HG03457 (cell line): Measurements from ENCODE around the gene ZNF302.

ENCODE experiments used
- ATAC-seq: cut with Tn5 transposase; IDR thresholded peaks from one replicate; pipeline ENCODE4 v1.9.1; 2021; ENCODE audit warnings: moderate number of reproducible peaks; ENCODE audit not compliant: unreplicated experiment

ZNF302 gene

DNA sequence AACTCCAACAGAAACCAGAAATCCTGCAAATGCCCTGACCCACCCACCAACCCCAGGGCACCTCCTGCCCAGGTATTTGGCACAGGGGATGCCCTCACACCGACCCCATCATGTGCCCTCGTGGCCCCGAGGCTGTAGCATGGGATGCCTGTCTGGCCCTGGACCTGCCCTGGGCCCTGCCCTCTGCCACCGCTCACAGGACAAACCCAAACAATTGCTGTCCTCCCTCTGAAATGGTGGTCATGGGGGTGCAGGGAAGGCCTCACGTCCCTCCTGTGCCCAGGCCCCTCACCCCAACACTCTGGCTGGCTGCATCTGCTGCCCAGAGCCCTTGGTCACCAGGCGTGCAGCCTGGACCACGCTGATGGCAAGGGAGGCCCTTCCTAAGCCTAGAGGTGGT is 54.5 kb downstream of the ZNF302 start:
- no peak for ATAC-seq

DNA sequence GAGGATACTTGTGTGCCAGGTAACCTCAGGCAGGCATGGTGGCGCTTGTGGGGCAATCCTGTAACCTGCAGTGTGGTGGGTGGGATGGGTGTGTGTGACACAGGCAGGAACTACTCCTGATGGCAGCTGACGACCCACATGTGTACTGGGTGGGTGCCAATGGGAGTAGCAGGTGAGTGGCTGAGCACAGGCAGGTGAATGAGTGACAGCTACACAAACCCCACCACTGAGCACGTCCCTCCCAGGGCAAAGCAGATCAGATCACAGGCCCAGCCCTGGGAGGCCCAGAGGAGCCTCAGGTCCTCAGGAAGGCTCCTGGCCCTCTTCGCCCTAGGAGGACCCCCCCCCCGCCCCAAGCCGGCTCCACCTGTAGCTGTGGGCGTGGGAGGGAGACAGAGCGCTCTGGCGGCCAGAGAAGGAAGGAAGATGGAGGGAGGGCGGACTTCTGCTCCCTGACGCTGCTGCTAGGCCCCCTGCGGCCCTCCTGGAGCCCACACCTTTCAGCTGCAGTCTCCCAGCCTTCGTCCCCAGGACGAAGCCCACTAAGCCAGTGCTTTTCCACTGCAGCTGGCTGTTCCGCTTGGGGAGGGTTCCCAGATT is 55.2 kb downstream of the ZNF302 start:
- no peak for ATAC-seq

DNA sequence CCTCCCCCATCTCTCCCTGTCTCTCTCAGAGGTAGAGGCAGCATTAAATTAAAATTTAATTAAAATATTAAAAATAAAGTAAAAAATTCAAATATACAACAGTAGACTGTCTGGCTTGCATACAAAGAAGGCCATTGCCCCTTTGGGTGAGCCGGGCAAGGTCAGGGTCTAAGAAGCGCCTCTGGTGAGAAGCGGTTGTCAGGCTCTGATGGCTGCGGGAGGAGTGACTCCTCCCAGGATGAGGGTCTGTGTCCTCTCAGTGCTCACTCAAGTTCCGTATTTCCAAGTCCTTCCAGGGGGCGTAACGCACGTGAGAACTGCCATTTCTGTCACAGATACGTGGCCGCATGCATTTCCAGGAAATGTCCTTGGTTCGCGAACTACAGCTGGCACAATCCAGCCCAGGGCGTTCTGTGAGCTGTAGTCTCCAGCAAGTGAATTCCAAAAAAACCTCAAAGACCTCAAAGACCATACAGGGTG is 55.8 kb downstream of the ZNF302 start:
- peak; percentile 6 for ATAC-seq

DNA sequence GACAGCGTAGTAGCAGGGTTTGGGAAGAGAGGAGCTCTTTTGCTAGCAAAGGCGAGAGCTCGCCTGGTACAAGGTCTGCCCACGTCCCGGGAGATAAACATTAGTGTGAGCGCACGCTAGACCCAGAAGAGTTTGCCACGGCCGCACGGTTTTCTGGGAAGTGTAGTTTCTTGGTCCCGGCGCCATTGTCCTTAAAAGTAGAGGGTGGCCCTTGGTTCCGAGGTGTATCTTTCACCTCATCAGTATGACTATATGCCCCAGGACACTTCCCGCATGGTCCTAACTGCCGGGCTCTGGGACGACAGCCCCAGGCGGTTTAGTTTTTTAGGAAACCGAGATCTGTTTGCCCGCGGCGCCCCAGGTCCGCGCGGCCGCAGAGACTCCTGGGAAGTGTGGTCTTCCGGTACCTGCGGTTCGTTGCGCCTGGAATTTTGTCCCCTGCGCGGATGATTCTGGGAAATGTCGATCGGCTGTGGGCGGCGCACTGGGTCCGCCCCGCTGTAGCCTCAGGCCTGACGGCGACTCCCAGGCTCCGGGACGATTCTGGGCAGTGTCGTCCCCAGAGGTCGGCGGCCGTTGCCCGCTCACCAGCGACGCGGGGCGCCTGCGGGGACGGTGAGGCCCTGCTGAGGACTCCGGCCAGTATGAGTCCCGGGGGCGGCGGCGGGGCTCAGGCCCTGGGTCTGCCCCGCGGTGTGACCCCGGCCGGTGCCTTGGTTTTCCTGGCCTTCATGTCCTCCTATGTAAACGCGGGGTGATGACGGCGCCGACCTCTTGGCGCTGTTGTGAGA is 56.5 kb downstream of the ZNF302 start, which contains the start of gene ZNF181:
TSS of gene ZNF181 (plus strand) at position 498 of the 791 bp plus-strand sequence. CDS start 795 bp downstream, outside the sequence.
- peak; percentile 69 for ATAC-seq

DNA sequence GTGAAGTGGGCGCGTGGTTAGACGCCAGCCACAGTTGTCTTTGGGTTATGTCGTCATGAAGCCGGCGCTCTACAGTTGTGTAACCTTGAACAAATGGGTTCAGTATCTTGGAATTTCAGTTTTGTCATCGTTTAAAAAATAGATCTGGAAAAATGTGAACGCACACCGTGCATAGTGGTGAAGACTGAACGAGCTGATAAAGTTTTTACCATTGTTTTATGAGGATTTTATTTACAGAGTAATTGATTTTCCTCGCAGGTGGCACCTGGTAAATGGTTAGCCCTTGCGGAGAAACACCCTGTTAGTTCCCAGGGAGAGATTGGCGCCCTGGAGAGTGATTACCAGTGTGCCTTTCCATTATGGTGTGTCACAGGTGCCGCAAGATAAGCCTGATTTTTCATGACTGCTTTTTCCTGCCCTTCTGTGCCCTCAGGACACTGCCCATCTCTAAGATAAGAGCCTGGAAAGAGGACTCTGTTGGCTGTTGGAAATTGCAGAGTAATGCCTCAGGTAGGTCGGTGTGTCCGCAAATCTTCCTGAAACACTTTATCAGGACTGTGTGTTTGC is 57.1 kb downstream of the ZNF302 start:
- no peak for ATAC-seq
